Immature natural killer cell (primary cell): ENCODE data around the gene C3orf20. TPM values are rescaled to one million over a fixed set of nuclear protein-coding genes. Genes with fewer than 3 reads are reported as not detected.
"Not testable (repeated sequence)": the region's sequence is repeated elsewhere in the genome, so short reads cannot be mapped to it uniquely, and the experiment has no call there.

Experiments
- DNase-seq, 3 donors: peaks; one replicate each; pipeline ENCODE4 v3.0.0; 2022; ENCODE audit warnings: mixed read lengths in 1 of 3
- H3K27ac Mint-ChIP-seq, 6 donors: one replicate each; pipeline ENCODE4 v1.8.0; 2020; ENCODE audit warnings: mixed read lengths in 6 of 6, mild to moderate bottlenecking in 5 of 6, inconsistent platforms in 4 of 6, moderate library complexity in 3 of 6
- H3K27me3 Mint-ChIP-seq, 3 donors: one replicate each; pipeline ENCODE4 v1.8.0; 2020 to 2021; ENCODE audit warnings: low read depth in 3 of 3, mild to moderate bottlenecking in 3 of 3, mixed read lengths in 3 of 3, moderate library complexity in 3 of 3, inconsistent platforms in 1 of 3
- H3K36me3 Mint-ChIP-seq, 3 donors: one replicate each; pipeline ENCODE4 v1.8.0; 2020; ENCODE audit warnings: mixed read lengths in 3 of 3, inconsistent platforms in 2 of 3, mild to moderate bottlenecking in 2 of 3
- H3K4me1 Mint-ChIP-seq, 2 donors: one replicate each; pipeline ENCODE4 v1.8.0; 2020; ENCODE audit warnings: inconsistent platforms in 2 of 2, mild to moderate bottlenecking in 2 of 2, mixed read lengths in 2 of 2, moderate library complexity in 1 of 2
- H3K4me3 Mint-ChIP-seq, 5 donors: one replicate each; pipeline ENCODE4 v1.8.0; 2020; ENCODE audit warnings: mild to moderate bottlenecking in 5 of 5, mixed read lengths in 5 of 5, inconsistent platforms in 3 of 5, moderate library complexity in 3 of 5
- H3K9me3 Mint-ChIP-seq, 6 donors: one replicate each; pipeline ENCODE4 v1.8.0; 2020; ENCODE audit warnings: mild to moderate bottlenecking in 6 of 6, mixed read lengths in 6 of 6, inconsistent platforms in 4 of 6, moderate library complexity in 3 of 6
- polyA plus RNA-seq, 3 donors: library from polyadenylated mRNA; unstranded; fragments of 300-500 nt; fragmentation: Illumina TruSeq; gene quantifications; one replicate each; pipeline ENCODE4 v1.2.3, GENCODE V29; 2021

The C3orf20 gene
- polyA plus RNA-seq, 3 donors from 2014 or later = not detected

- H3K9me3 Mint-ChIP-seq = no peaks in the 10 kb centered on the region
- peaks cover 3 to 10% (median 5%) of the 10 kb centered on the region in 3 donors for H3K36me3 Mint-ChIP-seq
- H3K27me3 Mint-ChIP-seq = peaks cover 0 to 2% (median 0%) of the 10 kb centered on the region in 3 donors
- no peak for DNase-seq
- no peaks in the 10 kb centered on the region for H3K4me1 Mint-ChIP-seq
- H3K27ac Mint-ChIP-seq = no peak overlapping the region
- H3K4me3 Mint-ChIP-seq = no peak overlapping the region
Observed at GRCh38 chr3:14725564-14726440, 50.9 kb downstream of the C3orf20 start.

GRCh38 chr3:14726441-14726780 lies 51.5 kb downstream of the C3orf20 start:
- H3K9me3 Mint-ChIP-seq = no peaks in the 10 kb centered on the region
- H3K36me3 Mint-ChIP-seq = peaks cover 3 to 10% (median 5%) of the 10 kb centered on the region in 3 donors
- no peak overlapping the region for H3K27ac Mint-ChIP-seq
- peaks cover 0 to 2% (median 0%) of the 10 kb centered on the region in 3 donors for H3K27me3 Mint-ChIP-seq
- no peak overlapping the region for H3K4me3 Mint-ChIP-seq
- H3K4me1 Mint-ChIP-seq = no peaks in the 10 kb centered on the region
- no peak for DNase-seq

GRCh38 chr3:14728113-14728512 lies 53.2 kb downstream of the C3orf20 start:
- Mint-ChIP-seq H3K4me3 (no peak overlapping the region), H3K27ac (no peak overlapping the region)

GRCh38 chr3:14730703-14731382 lies 55.9 kb downstream of the C3orf20 start:
- no peak for DNase-seq
- H3K27me3 Mint-ChIP-seq = peaks cover 0 to 2% (median 0%) of the 10 kb centered on the region in 3 donors
- H3K36me3 Mint-ChIP-seq = no peaks in the 10 kb centered on the region
- H3K4me1 Mint-ChIP-seq = no peaks in the 10 kb centered on the region
- no peaks in the 10 kb centered on the region for H3K9me3 Mint-ChIP-seq
- H3K4me3 Mint-ChIP-seq = no peak overlapping the region
- H3K27ac Mint-ChIP-seq = no peak overlapping the region

More at GRCh38 chr3:14728113-14728512, 53.2 kb downstream of the C3orf20 start:
- DNase-seq = no peak
- Mint-ChIP-seq H3K4me1 (no peaks in the 10 kb centered on the region), H3K27me3 (peaks cover 0 to 2% (median 0%) of the 10 kb centered on the region in 3 donors), H3K36me3 (no peaks in the 10 kb centered on the region), H3K9me3 (no peaks in the 10 kb centered on the region)

- no peaks in the 10 kb centered on the region for H3K4me1 Mint-ChIP-seq
- H3K27ac Mint-ChIP-seq = no peak overlapping the region
- peaks cover 1 to 8% (median 7%) of the 10 kb centered on the region in 3 donors for H3K27me3 Mint-ChIP-seq
- no peak for DNase-seq
- H3K4me3 Mint-ChIP-seq = no peak overlapping the region
- peaks cover 0 to 3% (median 0%) of the 10 kb centered on the region in 6 donors for H3K9me3 Mint-ChIP-seq
- H3K36me3 Mint-ChIP-seq = no peaks in the 10 kb centered on the region
Observed at GRCh38 chr3:14740983-14741382, 66.0 kb downstream of the C3orf20 start.

GRCh38 chr3:14741510-14741909 lies 66.6 kb downstream of the C3orf20 start:
- no peaks in the 10 kb centered on the region for H3K36me3 Mint-ChIP-seq
- peaks cover 0 to 3% (median 0%) of the 10 kb centered on the region in 6 donors for H3K9me3 Mint-ChIP-seq
- DNase-seq = no peak
- no peak overlapping the region for H3K4me3 Mint-ChIP-seq
- peaks cover 1 to 8% (median 7%) of the 10 kb centered on the region in 3 donors for H3K27me3 Mint-ChIP-seq
- no peaks in the 10 kb centered on the region for H3K4me1 Mint-ChIP-seq
- no peak overlapping the region for H3K27ac Mint-ChIP-seq

- no peaks in the 10 kb centered on the region for H3K36me3 Mint-ChIP-seq
- H3K9me3 Mint-ChIP-seq = peaks cover 0 to 3% (median 0%) of the 10 kb centered on the region in 6 donors
- no peaks in the 10 kb centered on the region for H3K4me1 Mint-ChIP-seq
- H3K27ac Mint-ChIP-seq = no peak overlapping the region
- H3K27me3 Mint-ChIP-seq = peaks cover 2 to 10% (median 10%) of the 10 kb centered on the region in 3 donors
- no peak overlapping the region for H3K4me3 Mint-ChIP-seq
- no peak for DNase-seq
Observed at GRCh38 chr3:14744556-14744955, 69.6 kb downstream of the C3orf20 start.

- peaks cover 5 to 6% (median 6%) of the 10 kb centered on the region in 3 donors for H3K36me3 Mint-ChIP-seq
- H3K27ac Mint-ChIP-seq = no peak overlapping the region
- H3K9me3 Mint-ChIP-seq = peaks cover 4 to 16% (median 9%) of the 10 kb centered on the region in 6 donors
- DNase-seq = no peak
- H3K4me3 Mint-ChIP-seq = no peak overlapping the region
- H3K27me3 Mint-ChIP-seq = peaks cover 2 to 11% (median 9%) of the 10 kb centered on the region in 3 donors
- no peaks in the 10 kb centered on the region for H3K4me1 Mint-ChIP-seq
Observed at GRCh38 chr3:14750650-14751049, 75.7 kb downstream of the C3orf20 start.

GRCh38 chr3:14752979-14753378 lies 78.0 kb downstream of the C3orf20 start:
- H3K27ac Mint-ChIP-seq, H3K4me3 Mint-ChIP-seq, DNase-seq: not testable (repeated sequence)

GRCh38 chr3:14757153-14757700 lies 82.3 kb downstream of the C3orf20 start:
- no peak for DNase-seq
- peaks cover 0 to 5% (median 0%) of the 10 kb centered on the region in 6 donors for H3K9me3 Mint-ChIP-seq
- H3K4me3 Mint-ChIP-seq = no peak overlapping the region
- H3K27me3 Mint-ChIP-seq = peaks cover 2 to 6% (median 3%) of the 10 kb centered on the region in 3 donors
- no peaks in the 10 kb centered on the region for H3K4me1 Mint-ChIP-seq
- H3K27ac Mint-ChIP-seq = no peak overlapping the region
- no peaks in the 10 kb centered on the region for H3K36me3 Mint-ChIP-seq

More at GRCh38 chr3:14752979-14753378, 78.0 kb downstream of the C3orf20 start:
- peaks cover 0 to 11% (median 9%) of the 10 kb centered on the region in 3 donors for H3K27me3 Mint-ChIP-seq
- not testable (repeated sequence) for H3K36me3 Mint-ChIP-seq, H3K4me1 Mint-ChIP-seq
- H3K9me3 Mint-ChIP-seq = peaks cover 4 to 16% (median 9%) of the 10 kb centered on the region in 6 donors

- Mint-ChIP-seq H3K27me3 (peaks cover 0 to 5% (median 3%) of the 10 kb centered on the region in 3 donors), H3K27ac (no peak overlapping the region), H3K4me3 (no peak overlapping the region), H3K36me3 (no peaks in the 10 kb centered on the region), H3K4me1 (no peaks in the 10 kb centered on the region), H3K9me3 (peaks cover 0 to 5% (median 0%) of the 10 kb centered on the region in 6 donors)
- no peak for DNase-seq
Observed at GRCh38 chr3:14758297-14758696, 83.4 kb downstream of the C3orf20 start.

GRCh38 chr3:14758959-14759358 lies 84.0 kb downstream of the C3orf20 start:
- H3K27me3 Mint-ChIP-seq = peaks cover 0 to 5% (median 3%) of the 10 kb centered on the region in 3 donors
- H3K27ac Mint-ChIP-seq = no peak overlapping the region

GRCh38 chr3:14760185-14760584 lies 85.2 kb downstream of the C3orf20 start:
- no peak overlapping the region for H3K27ac Mint-ChIP-seq
- peaks cover 0 to 3% (median 3%) of the 10 kb centered on the region in 3 donors for H3K27me3 Mint-ChIP-seq
- no peak overlapping the region for H3K4me3 Mint-ChIP-seq
- no peaks in the 10 kb centered on the region for H3K9me3 Mint-ChIP-seq
- no peaks in the 10 kb centered on the region for H3K36me3 Mint-ChIP-seq
- no peaks in the 10 kb centered on the region for H3K4me1 Mint-ChIP-seq
- no peak for DNase-seq

More at GRCh38 chr3:14758959-14759358, 84.0 kb downstream of the C3orf20 start:
- Mint-ChIP-seq H3K36me3 (no peaks in the 10 kb centered on the region), H3K9me3 (peaks cover 0 to 3% (median 0%) of the 10 kb centered on the region in 6 donors), H3K4me1 (no peaks in the 10 kb centered on the region), H3K4me3 (no peak overlapping the region)
- no peak for DNase-seq
